ENCODE data around the gene TEX29. TPM values are rescaled to one million over a fixed set of nuclear protein-coding genes. Genes with fewer than 3 reads are reported as not detected.

The TEX29 gene
- total RNA-seq, 4 donors from 2014 or later: not detected

- intact Hi-C loops (cut with DNase I; ENCODE audit: low total_unique reads): no loop called here
- no peak for TF ChIP-seq CTCF (IDR thresholded peaks at IDR 0.05)
- no peak for TF ChIP-seq POLR2A (IDR thresholded peaks at IDR 0.05)
- no peak for DNase-seq (ENCODE audit: low spot score in 2 of 2)
- no peak overlapping the region for H3K4me3 ChIP-seq (ENCODE audit: low read depth, poor library complexity, severe bottlenecking)
- 93% methylated on average over 9 of the region's 9 CpGs for WGBS, 2 donors
Observed at GRCh38 chr13:111295886-111296285, 24.6 kb upstream of the TEX29 start.

DNA sequence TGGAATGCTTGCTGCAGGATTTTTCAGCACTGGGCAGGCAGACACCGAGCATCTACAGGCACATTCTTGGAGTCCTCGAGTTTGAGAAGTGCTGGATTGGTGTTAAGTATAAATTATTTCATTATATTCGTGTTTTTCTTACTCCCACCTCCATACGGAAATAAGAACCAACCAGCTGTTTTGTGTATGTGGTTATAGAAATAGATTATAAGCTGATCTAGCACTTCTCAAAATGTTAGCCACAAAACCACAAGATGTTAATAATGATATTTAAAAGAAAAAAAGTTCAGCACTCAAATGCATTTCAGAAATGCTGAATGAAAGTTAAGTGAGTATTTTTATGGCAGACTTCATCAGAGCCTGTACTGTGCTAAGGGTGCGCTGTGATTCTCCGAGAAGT is 24.0 kb upstream of the TEX29 start:
- no peak for DNase-seq (ENCODE audit: low spot score in 2 of 2)
- TF ChIP-seq POLR2A (IDR thresholded peaks at IDR 0.05): no peak
- TF ChIP-seq CTCF (IDR thresholded peaks at IDR 0.05): no peak
- 81 to 83% methylated on average over 6 of the region's 6 CpGs for WGBS, 2 donors
- H3K4me3 ChIP-seq (ENCODE audit: low read depth, poor library complexity, severe bottlenecking): no peak overlapping the region
- intact Hi-C loops (cut with DNase I; ENCODE audit: low total_unique reads): no loop called here

DNA sequence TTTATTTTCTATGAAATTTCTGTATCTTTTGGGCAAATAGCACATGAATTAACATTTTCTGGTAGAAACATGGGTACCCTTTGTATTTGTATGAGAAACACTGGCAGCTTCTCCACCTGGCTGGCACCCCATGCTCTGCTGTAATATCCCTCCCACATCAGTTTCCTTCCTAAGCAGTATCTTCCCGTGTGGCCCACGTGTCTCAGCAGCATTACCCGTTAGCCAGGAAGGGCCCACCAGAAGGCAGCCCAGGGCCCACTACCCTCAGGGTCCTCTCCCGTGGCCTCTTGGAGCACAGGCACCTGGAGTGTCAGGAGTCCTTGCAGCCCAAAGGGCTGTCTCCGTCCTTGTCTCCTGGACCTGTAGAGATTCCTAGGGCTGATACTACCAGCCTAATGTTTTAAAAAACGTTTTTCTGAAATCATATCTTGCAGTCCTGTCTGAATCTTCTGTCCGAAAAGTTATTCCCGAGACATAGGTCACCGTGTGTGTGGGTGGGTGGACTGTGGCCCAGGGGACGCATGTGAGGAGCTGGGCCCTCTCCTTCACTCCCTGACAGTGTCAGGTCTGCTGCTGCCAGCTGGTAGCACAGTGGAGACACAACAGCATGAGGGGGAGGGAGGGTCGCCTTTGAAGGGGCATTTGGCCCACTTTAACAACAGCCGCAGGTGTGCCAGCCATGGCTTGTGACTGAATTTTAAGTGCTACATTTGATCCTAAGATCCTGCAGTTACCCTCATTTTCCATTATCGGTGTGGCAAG is 22.0 kb upstream of the TEX29 start:
- H3K4me3 ChIP-seq (ENCODE audit: low read depth, poor library complexity, severe bottlenecking): no peak overlapping the region
- TF ChIP-seq POLR2A (IDR thresholded peaks at IDR 0.05) (no peak), CTCF (IDR thresholded peaks at IDR 0.05) (no peak)
- WGBS, 2 donors: 88 to 90% methylated on average over 13 of the region's 13 CpGs
- intact Hi-C loops (cut with DNase I; ENCODE audit: low total_unique reads): no loop called here
- no peak for DNase-seq (ENCODE audit: low spot score in 2 of 2)

DNA sequence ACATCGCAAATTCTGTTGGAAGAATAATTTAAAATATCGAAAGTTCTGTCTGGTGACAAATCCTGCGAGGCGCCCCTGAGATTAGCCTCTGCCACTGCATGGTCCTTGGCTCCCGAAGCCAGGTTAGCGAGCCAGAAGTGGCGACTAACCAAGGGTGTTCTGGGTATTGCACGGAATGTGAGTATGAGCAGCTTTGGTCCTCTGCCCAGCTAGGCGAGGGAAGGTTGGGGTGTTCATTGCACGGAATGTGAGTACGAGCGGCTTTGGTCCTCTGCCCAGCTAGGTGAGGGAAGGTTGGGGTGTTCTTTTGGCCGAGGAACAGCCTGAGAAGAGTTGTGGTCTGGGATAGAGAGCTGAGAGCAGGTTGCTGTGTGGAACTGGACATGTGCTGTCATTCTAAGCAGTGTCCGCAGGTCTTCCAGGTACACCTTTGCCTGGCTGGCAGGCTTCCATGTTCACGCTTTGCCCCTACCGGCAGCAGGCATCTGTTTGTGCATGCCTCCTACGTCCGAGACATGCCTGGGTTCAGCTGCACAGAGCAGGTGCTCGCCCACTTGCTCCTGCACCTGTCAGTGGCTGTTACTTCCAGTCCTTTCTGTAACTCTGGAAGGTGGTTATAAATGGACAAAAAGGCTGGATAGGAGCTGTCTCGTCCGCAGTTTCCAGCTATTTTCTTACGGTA is 18.3 kb upstream of the TEX29 start:
- peak in 1 of 2 donors; percentile 45 for DNase-seq (ENCODE audit: low spot score in 2 of 2)
- intact Hi-C loops (cut with DNase I; ENCODE audit: low total_unique reads): no loop called here
- TF ChIP-seq POLR2A (IDR thresholded peaks at IDR 0.05) (no peak), CTCF (IDR thresholded peaks at IDR 0.05) (no peak)
- no peak overlapping the region for H3K4me3 ChIP-seq (ENCODE audit: low read depth, poor library complexity, severe bottlenecking)
- 81 to 88% methylated on average over 22 of the region's 22 CpGs for WGBS, 2 donors

DNA sequence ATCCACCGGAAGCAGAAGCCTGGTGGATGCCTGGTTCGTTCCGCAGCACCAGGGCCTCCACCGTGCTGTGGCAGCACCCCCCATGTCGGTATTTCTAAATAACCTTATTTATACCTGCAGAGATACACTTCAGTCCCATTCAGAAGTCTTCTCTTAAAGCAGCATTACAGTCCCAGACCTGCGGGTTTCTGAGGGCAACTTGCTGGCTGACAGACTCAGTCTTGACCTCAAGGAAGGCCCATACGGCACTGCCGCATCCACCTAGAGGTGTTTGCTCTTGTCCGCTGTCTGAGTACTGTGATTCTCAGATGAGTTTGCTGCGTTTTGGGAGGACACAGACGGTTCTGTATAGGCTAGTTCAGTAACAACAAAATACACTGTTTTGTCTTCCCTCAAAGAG is 16.9 kb upstream of the TEX29 start:
- 97 to 98% methylated on average over 11 of the region's 11 CpGs for WGBS, 2 donors
- intact Hi-C loops (cut with DNase I; ENCODE audit: low total_unique reads): no loop called here
- no peak for DNase-seq (ENCODE audit: low spot score in 2 of 2)
- no peak overlapping the region for H3K4me3 ChIP-seq (ENCODE audit: low read depth, poor library complexity, severe bottlenecking)
- TF ChIP-seq POLR2A (IDR thresholded peaks at IDR 0.05) (no peak), CTCF (IDR thresholded peaks at IDR 0.05) (no peak)
